T-helper 1 cell treated with Interleukin-12 subunit alpha and Interleukin-12 subunit beta and Interleukin-4 antibody, amounts not matched to agents 30 μg/mL and 1 μg/mL, for 36 hours (primary cell): Measurements from ENCODE around the gene ANTXR1.

Experiments
- H3K27ac Mint-ChIP-seq: one replicate; pipeline ENCODE4 v1.8.0; 2021; ENCODE audit warnings: mild to moderate bottlenecking, mixed read lengths
- H3K27me3 Mint-ChIP-seq: one replicate; pipeline ENCODE4 v1.8.0; 2021; ENCODE audit warnings: low read depth, mixed read lengths
- H3K36me3 Mint-ChIP-seq: one replicate; pipeline ENCODE4 v1.8.0; 2021; ENCODE audit warnings: low read depth, mixed read lengths
- H3K4me1 Mint-ChIP-seq: one replicate; pipeline ENCODE4 v1.8.0; 2021; ENCODE audit warnings: low read depth, mixed read lengths
- H3K4me3 Mint-ChIP-seq: one replicate; pipeline ENCODE4 v1.8.0; 2021; ENCODE audit warnings: mild to moderate bottlenecking, moderate library complexity, mixed read lengths
- H3K9me3 Mint-ChIP-seq: one replicate; pipeline ENCODE4 v1.8.0; 2021; ENCODE audit warnings: mixed read lengths

Gene ANTXR1

DNA sequence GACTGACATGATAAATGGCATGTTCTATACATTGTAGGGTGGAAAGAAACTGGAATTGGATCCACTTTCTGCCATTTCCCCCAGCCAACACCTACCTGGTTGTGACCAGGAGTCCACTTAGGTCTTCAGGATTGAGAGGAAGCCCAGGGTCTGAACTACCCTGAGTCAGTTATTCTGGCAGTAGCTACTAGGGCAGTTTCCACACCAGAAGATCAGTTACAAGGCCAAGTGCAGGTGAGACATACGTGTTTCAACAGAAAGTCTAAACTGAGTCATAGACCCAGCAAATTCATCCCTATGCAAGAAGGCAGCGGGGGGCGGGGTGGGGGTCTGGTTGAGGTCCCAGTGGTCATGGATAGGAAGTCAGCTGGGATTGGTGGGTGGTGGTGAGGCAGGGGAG is 21.9 kb downstream of the ANTXR1 start:
- H3K4me1 Mint-ChIP-seq, result no peaks in the 10 kb centered on the region
- H3K4me3 Mint-ChIP-seq, result no peak overlapping the region
- no peaks in the 10 kb centered on the region for H3K36me3 Mint-ChIP-seq
- no peaks in the 10 kb centered on the region for H3K9me3 Mint-ChIP-seq
- peaks cover 68% of the 10 kb centered on the region for H3K27me3 Mint-ChIP-seq
- no peak overlapping the region for H3K27ac Mint-ChIP-seq

DNA sequence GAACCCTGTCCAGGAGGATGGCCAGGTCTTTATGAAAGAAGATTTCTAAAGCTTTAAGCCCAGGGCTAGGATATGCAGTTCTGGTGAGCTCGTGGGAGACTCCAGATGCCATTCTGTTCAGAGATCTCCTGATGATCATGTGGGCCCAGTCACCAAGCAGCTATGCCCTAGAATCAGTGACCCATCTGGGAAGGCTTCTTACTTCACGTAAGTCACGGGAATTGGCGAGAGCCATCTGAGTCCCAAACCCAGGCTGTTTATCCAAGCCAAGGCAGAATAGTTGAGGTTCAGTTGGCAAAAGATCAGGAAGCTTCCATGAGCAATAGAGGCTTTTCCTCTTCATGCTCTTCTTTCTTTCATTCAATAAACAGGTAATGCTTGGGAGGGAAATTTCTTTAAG is 23.9 kb downstream of the ANTXR1 start:
- H3K9me3 Mint-ChIP-seq, result no peaks in the 10 kb centered on the region
- H3K4me1 Mint-ChIP-seq, result no peaks in the 10 kb centered on the region
- no peaks in the 10 kb centered on the region for H3K36me3 Mint-ChIP-seq
- H3K27me3 Mint-ChIP-seq, result peaks cover 62% of the 10 kb centered on the region
- no peak overlapping the region for H3K4me3 Mint-ChIP-seq
- no peak overlapping the region for H3K27ac Mint-ChIP-seq

- Mint-ChIP-seq H3K4me1 (no peaks in the 10 kb centered on the region), H3K36me3 (no peaks in the 10 kb centered on the region), H3K27me3 (peaks cover 59% of the 10 kb centered on the region)
These were observed 28.2 kb downstream of the ANTXR1 start for GRCh38 chr2:69041214-69041613.

DNA sequence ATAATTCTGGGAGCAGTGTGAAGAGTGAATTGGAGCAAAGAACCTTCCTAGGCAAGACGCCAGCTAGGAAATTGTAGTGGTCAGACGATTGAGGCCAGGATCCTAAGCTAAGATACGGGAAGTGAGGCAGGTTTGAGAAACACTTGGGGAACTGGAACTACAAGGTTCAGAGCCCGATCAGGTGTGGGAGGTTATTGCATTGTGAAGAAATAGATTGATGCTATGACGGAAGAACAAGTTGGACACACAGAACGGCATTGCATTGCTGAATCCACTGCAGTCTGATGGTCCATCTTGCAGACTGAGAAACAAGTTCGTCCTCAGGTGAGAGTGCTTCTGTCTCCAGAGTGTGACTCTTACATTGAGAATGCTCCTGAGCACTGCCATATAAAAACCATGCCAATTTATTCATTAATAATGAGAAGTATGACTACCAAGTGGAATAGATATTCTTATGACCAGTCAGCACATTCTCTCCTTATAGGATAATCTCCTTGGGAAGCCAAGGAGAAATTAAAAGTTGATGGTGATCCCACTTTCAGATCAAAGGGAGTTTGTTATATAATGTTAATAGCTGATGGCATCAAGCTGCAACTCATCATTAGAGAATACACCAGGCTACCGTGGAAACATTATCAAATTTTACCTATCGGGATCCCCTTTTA is 30.9 kb downstream of the ANTXR1 start:
- Mint-ChIP-seq H3K27ac (no peak overlapping the region), H3K4me3 (no peak overlapping the region), H3K27me3 (peaks cover 65% of the 10 kb centered on the region), H3K9me3 (no peaks in the 10 kb centered on the region), H3K36me3 (no peaks in the 10 kb centered on the region), H3K4me1 (no peaks in the 10 kb centered on the region)

More at GRCh38 chr2:69041214-69041613, 28.2 kb downstream of the ANTXR1 start:
- Mint-ChIP-seq H3K27ac (no peak overlapping the region), H3K9me3 (no peaks in the 10 kb centered on the region), H3K4me3 (no peak overlapping the region)

DNA sequence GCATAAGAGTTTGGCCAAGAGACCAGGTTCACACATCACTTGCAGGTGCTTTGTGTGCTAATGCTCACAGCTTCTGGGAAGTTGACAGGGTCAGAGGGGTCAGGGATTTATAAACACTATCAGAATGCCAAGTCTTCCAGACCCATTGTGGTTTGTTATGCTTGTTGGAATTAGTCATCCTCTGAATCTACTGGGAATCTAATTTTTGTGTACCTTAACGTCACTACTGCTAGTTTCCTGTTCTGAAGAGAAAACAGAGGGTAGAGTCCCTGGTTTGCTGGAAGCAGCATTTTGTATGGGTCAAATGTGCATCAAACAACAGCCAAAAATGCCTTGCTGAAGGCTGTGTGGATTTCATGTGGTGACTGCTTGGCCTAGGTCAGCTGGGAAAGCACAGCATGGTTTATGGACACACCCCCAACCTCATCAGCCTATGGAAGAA is 33.3 kb downstream of the ANTXR1 start:
- Mint-ChIP-seq H3K36me3 (no peaks in the 10 kb centered on the region), H3K9me3 (no peaks in the 10 kb centered on the region), H3K27ac (no peak overlapping the region), H3K27me3 (peaks cover 69% of the 10 kb centered on the region), H3K4me3 (no peak overlapping the region), H3K4me1 (no peaks in the 10 kb centered on the region)

DNA sequence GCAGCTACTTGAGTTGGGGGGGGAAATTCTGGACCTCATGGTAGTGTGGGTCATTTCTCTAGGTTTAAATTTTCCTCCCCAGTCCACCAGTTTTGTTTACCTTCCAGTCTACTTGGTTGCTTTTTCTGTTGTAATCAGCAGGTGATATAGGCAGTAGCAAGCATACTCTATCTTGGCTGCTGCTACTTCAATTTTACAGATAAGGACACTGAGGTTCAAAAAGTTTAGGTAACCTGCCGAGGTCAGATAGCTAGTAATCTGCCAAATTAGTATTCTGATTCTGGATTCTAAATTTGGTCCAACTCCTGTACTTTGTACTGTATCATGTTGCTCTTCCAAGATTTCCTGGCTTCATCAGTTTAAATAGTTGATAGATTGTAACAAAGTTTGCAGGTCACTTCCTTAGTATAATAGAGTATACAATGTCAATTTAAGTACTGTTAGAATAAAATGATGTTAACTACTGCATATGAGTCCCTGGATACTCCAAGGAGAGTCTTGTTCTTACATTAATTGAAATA is 34.7 kb downstream of the ANTXR1 start:
- Mint-ChIP-seq H3K27ac (no peak overlapping the region), H3K9me3 (no peaks in the 10 kb centered on the region), H3K36me3 (no peaks in the 10 kb centered on the region), H3K27me3 (peaks cover 64% of the 10 kb centered on the region), H3K4me3 (no peak overlapping the region), H3K4me1 (no peaks in the 10 kb centered on the region)

GRCh38 chr2:69050802-69051201 is 37.8 kb downstream of the ANTXR1 start:
- H3K27me3 Mint-ChIP-seq, result peaks cover 59% of the 10 kb centered on the region
- peaks cover 9% of the 10 kb centered on the region for H3K4me1 Mint-ChIP-seq
- no peak overlapping the region for H3K4me3 Mint-ChIP-seq
- no peaks in the 10 kb centered on the region for H3K36me3 Mint-ChIP-seq
- H3K9me3 Mint-ChIP-seq, result no peaks in the 10 kb centered on the region
- H3K27ac Mint-ChIP-seq, result no peak overlapping the region

DNA sequence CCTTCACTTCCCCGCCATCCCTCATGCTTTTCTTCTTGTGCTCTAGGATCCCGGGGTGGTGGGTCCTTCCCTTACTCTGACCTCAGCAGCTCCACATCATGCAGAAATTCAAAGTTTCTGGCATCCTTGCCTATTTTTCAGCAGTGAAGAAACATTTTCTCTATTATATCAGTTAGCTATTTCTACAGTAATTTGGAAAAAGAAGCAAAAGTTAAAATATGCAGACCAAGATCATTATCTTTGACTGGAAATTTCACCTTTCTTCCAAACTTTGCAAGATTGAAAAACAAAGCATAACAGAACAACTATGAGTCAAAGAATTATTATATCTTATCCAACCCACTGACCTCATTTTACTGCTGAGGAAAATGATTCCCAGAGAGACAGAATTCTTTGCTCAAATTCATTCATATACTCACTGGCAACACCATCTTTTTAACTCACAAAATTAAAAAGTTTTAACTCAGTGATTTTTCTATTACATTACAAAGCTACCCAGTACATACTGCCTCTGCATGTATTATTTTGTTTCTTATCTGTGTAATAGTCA is 40.5 kb downstream of the ANTXR1 start:
- Mint-ChIP-seq H3K36me3 (no peaks in the 10 kb centered on the region), H3K9me3 (no peaks in the 10 kb centered on the region), H3K27me3 (peaks cover 61% of the 10 kb centered on the region), H3K27ac (no peak overlapping the region), H3K4me1 (peaks cover 9% of the 10 kb centered on the region), H3K4me3 (no peak overlapping the region)

- no peaks in the 10 kb centered on the region for H3K36me3 Mint-ChIP-seq
- H3K27me3 Mint-ChIP-seq, result peaks cover 64% of the 10 kb centered on the region
- peaks cover 9% of the 10 kb centered on the region for H3K4me1 Mint-ChIP-seq
- no peak overlapping the region for H3K27ac Mint-ChIP-seq
- H3K4me3 Mint-ChIP-seq, result no peak overlapping the region
- no peaks in the 10 kb centered on the region for H3K9me3 Mint-ChIP-seq
These were observed 41.5 kb downstream of the ANTXR1 start for GRCh38 chr2:69054431-69054830.

DNA sequence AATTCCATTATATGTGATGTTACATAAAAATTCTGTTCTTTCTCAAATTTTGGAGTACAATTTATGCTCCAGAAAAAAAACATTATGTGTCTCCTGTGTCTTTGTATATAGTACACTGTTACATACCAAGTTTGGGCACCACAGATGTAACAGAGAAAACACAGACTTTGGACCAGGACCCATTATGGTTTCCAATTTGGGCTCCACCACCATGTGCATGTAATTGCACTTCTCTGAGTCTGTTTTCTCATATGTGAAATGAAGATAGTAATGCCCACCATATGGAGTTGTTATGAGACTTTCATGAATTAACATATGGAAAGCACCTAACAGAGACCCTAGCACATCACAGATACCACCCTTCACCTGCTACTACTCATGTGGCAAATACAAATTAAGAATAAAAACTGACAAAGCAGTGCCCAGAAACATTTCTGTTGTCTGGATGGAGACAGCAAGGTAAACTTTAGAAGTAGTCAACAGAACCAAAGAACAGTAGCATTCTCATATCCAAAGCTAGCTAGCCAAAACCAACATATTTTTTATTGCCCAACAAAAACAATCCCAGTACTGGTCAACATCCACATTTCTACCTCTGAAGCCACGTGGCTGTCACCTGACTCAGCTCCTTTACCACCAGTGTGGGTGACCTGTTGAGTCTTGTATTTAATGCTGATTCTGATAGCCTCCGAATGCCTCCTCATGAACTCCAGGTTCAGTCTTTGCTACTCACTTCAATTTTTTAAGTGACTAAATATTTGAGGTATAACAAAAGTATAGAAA is 42.9 kb downstream of the ANTXR1 start:
- peaks cover 9% of the 10 kb centered on the region for H3K4me1 Mint-ChIP-seq
- peaks cover 69% of the 10 kb centered on the region for H3K27me3 Mint-ChIP-seq

DNA sequence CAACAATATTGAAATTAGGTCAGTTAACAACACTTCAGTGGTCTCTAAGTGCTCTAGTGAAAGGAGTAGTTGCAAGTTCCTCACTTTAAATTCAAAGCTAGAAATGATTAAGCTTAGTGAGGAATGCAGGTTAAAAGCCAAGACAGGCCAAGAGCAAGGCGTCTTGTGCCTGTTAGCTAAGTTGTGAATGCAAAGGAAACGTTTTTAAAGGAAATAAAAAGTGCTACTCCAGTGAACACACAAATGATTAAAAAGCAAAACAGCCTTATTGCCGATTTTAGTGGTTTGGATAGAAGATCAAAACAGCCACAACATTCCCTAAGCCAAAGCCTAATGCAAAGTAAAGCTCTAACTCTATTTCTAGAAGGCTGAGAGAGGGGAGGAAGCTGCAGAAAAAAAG is 44.7 kb downstream of the ANTXR1 start:
- peaks cover 80% of the 10 kb centered on the region for H3K27me3 Mint-ChIP-seq

More for the DNA sequence above, 42.9 kb downstream of the ANTXR1 start:
- no peaks in the 10 kb centered on the region for H3K9me3 Mint-ChIP-seq
- no peak overlapping the region for H3K27ac Mint-ChIP-seq
- H3K36me3 Mint-ChIP-seq, result no peaks in the 10 kb centered on the region
- no peak overlapping the region for H3K4me3 Mint-ChIP-seq

DNA sequence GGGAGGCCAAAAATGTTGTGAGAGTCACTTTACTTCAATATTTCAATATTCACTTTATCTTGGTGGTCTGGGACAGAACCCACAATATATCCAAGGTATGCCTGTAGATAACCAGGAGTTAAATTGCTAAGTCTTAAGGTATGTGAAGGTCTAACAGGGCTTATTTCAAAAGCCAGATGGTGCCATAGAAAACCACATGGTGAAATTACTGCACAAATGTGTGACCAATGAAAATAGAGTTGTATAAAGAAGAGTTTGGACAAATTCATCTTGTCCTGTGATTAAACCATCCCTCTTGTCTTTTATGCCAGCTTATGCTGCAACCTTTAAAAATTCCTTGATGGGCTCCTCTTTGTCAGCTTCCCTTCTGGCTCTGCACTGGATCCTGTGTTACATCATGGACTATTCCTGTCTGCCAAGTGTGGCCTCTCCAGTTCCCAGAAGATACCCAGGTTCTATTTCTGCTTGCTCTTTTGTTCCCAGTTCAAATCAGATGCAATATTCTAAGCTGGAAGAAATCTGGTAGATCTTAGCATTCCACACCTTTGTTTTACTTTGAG is 46.8 kb downstream of the ANTXR1 start:
- H3K27me3 Mint-ChIP-seq, result peaks cover 92% of the 10 kb centered on the region
- H3K27ac Mint-ChIP-seq, result no peak overlapping the region
- peaks cover 7% of the 10 kb centered on the region for H3K9me3 Mint-ChIP-seq
- H3K4me3 Mint-ChIP-seq, result no peak overlapping the region
- no peaks in the 10 kb centered on the region for H3K4me1 Mint-ChIP-seq
- no peaks in the 10 kb centered on the region for H3K36me3 Mint-ChIP-seq

More for the DNA sequence above, 44.7 kb downstream of the ANTXR1 start:
- no peaks in the 10 kb centered on the region for H3K9me3 Mint-ChIP-seq
- peaks cover 9% of the 10 kb centered on the region for H3K4me1 Mint-ChIP-seq
- no peak overlapping the region for H3K4me3 Mint-ChIP-seq
- no peaks in the 10 kb centered on the region for H3K36me3 Mint-ChIP-seq
- H3K27ac Mint-ChIP-seq, result no peak overlapping the region

DNA sequence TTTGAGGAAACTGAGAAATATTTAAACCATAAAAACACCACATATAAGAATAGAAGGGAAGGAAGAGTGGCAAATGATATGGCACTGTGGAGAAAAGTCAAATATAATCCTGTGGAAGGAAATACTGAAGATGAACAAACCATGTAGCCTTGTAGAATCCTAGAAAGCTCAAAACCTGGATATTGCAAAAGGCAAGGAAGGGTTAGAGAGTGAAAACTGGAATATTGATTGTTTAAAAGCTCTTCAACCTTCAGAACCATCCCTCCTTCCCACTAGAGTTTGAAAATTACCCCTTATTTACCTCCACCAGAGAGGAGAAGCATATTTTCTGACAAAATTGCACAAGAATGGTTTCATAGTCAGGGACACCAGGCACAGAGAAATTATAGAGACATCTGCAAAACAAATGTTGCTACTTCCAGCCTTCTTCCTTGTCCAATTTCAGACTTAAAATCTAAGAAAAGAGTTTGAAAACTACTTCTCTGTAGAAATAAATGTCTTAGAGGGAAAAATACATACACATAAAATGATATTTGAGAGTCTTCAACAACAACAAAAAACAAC is 48.0 kb downstream of the ANTXR1 start:
- H3K27ac Mint-ChIP-seq, result no peak overlapping the region
- peaks cover 91% of the 10 kb centered on the region for H3K27me3 Mint-ChIP-seq
- H3K4me3 Mint-ChIP-seq, result no peak overlapping the region
- H3K9me3 Mint-ChIP-seq, result peaks cover 7% of the 10 kb centered on the region
- no peaks in the 10 kb centered on the region for H3K36me3 Mint-ChIP-seq
- H3K4me1 Mint-ChIP-seq, result no peaks in the 10 kb centered on the region

DNA sequence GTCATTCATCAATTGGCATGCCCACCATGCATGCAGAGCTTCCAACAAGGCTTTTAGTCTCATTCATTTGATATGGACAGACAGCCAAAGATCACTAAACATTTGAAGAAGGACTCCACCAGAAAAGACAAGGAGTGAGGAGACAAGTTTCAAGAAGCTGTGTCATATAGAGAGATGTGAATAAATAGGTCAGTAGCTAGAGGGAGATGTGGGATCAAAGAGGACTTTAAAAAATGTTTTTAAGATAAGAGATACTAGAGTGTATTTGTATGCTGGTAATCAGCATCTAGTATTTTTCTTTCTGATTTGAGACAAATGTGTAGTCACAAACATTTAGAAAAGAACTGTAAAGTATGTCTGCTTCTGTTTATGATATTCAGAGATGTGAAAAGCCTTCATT is 48.5 kb downstream of the ANTXR1 start:
- Mint-ChIP-seq H3K4me3 (no peak overlapping the region), H3K36me3 (no peaks in the 10 kb centered on the region), H3K27me3 (peaks cover 88% of the 10 kb centered on the region)

More for the DNA sequence above, 48.5 kb downstream of the ANTXR1 start:
- H3K27ac Mint-ChIP-seq, result no peak overlapping the region
- no peaks in the 10 kb centered on the region for H3K4me1 Mint-ChIP-seq
- peaks cover 7% of the 10 kb centered on the region for H3K9me3 Mint-ChIP-seq
